Measurements from ENCODE around the gene PPP2R2B. TPM values are rescaled to one million over a fixed set of nuclear protein-coding genes. Genes with fewer than 3 reads are reported as not detected.

Gene PPP2R2B
- total RNA-seq (2014; rRNA removed; shearing (Covaris generic)): not detected in 2 replicates

- peak; percentile 57 for DNase-seq (ENCODE audit: low spot score)
- in situ Hi-C loops (cut with HindIII; ENCODE audit: low sequenced_read_pairs): no loop called here
Observed at GRCh38 chr5:146878476-146879172, at the start of gene PPP2R2B. Gene PPP2R2B (minus strand): TSS chr5:146878757.

GRCh38 chr5:146924132-146924531 lies 45.6 kb upstream of the PPP2R2B start:
- in situ Hi-C loops (cut with HindIII; ENCODE audit: low sequenced_read_pairs): no loop called here
- DNase-seq (ENCODE audit: low spot score): no peak

GRCh38 chr5:146921225-146921624 lies 42.7 kb upstream of the PPP2R2B start:
- in situ Hi-C loops (cut with HindIII; ENCODE audit: low sequenced_read_pairs): no loop called here
- no peak for DNase-seq (ENCODE audit: low spot score)

- DNase-seq (ENCODE audit: low spot score): no peak
- in situ Hi-C loops (cut with HindIII; ENCODE audit: low sequenced_read_pairs): no loop called here
Observed at GRCh38 chr5:146920351-146920881, 41.9 kb upstream of the PPP2R2B start.

GRCh38 chr5:146919304-146919703 lies 40.7 kb upstream of the PPP2R2B start:
- DNase-seq (ENCODE audit: low spot score): no peak
- in situ Hi-C loops (cut with HindIII; ENCODE audit: low sequenced_read_pairs): no loop called here

GRCh38 chr5:146917931-146918330 lies 39.4 kb upstream of the PPP2R2B start:
- no peak for DNase-seq (ENCODE audit: low spot score)
- in situ Hi-C loops (cut with HindIII; ENCODE audit: low sequenced_read_pairs): no loop called here

- DNase-seq (ENCODE audit: low spot score): no peak
- in situ Hi-C loops (cut with HindIII; ENCODE audit: low sequenced_read_pairs): no loop called here
Observed at GRCh38 chr5:146912874-146913273, 34.3 kb upstream of the PPP2R2B start.

GRCh38 chr5:146910239-146910638 lies 31.7 kb upstream of the PPP2R2B start:
- DNase-seq (ENCODE audit: low spot score): no peak
- in situ Hi-C loops (cut with HindIII; ENCODE audit: low sequenced_read_pairs): no loop called here

- in situ Hi-C loops (cut with HindIII; ENCODE audit: low sequenced_read_pairs): no loop called here
- no peak for DNase-seq (ENCODE audit: low spot score)
Observed at GRCh38 chr5:146909255-146910068, 30.9 kb upstream of the PPP2R2B start.

GRCh38 chr5:146906803-146907202 lies 28.2 kb upstream of the PPP2R2B start:
- in situ Hi-C loops (cut with HindIII; ENCODE audit: low sequenced_read_pairs): no loop called here
- DNase-seq (ENCODE audit: low spot score): no peak

GRCh38 chr5:146904890-146905289 lies 26.3 kb upstream of the PPP2R2B start:
- in situ Hi-C loops (cut with HindIII; ENCODE audit: low sequenced_read_pairs): no loop called here
- no peak for DNase-seq (ENCODE audit: low spot score)

GRCh38 chr5:146903789-146904188 lies 25.2 kb upstream of the PPP2R2B start:
- in situ Hi-C loops (cut with HindIII; ENCODE audit: low sequenced_read_pairs): no loop called here
- DNase-seq (ENCODE audit: low spot score): no peak

GRCh38 chr5:146902471-146902870 lies 23.9 kb upstream of the PPP2R2B start:
- in situ Hi-C loops (cut with HindIII; ENCODE audit: low sequenced_read_pairs): no loop called here
- DNase-seq (ENCODE audit: low spot score): no peak

- DNase-seq (ENCODE audit: low spot score): no peak
- in situ Hi-C loops (cut with HindIII; ENCODE audit: low sequenced_read_pairs): no loop called here
Observed at GRCh38 chr5:146897061-146897460, 18.5 kb upstream of the PPP2R2B start.

- in situ Hi-C loops (cut with HindIII; ENCODE audit: low sequenced_read_pairs): no loop called here
- DNase-seq (ENCODE audit: low spot score): no peak
Observed at GRCh38 chr5:146894753-146895521, 16.4 kb upstream of the PPP2R2B start.

- in situ Hi-C loops (cut with HindIII; ENCODE audit: low sequenced_read_pairs): no loop called here
- DNase-seq (ENCODE audit: low spot score): no peak
Observed at GRCh38 chr5:146893991-146894390, 15.4 kb upstream of the PPP2R2B start.

GRCh38 chr5:146892231-146892630 lies 13.7 kb upstream of the PPP2R2B start:
- in situ Hi-C loops (cut with HindIII; ENCODE audit: low sequenced_read_pairs): no loop called here
- DNase-seq (ENCODE audit: low spot score): no peak

- in situ Hi-C loops (cut with HindIII; ENCODE audit: low sequenced_read_pairs): no loop called here
- no peak for DNase-seq (ENCODE audit: low spot score)
Observed at GRCh38 chr5:146891511-146891910, 13.0 kb upstream of the PPP2R2B start.

GRCh38 chr5:146890731-146891440 lies 12.3 kb upstream of the PPP2R2B start:
- in situ Hi-C loops (cut with HindIII; ENCODE audit: low sequenced_read_pairs): no loop called here
- no peak for DNase-seq (ENCODE audit: low spot score)
